ENCODE results near the gene SYNE1.
"Not testable (repeated sequence)": the region's sequence is repeated elsewhere in the genome, so short reads cannot be mapped to it uniquely, and the experiment has no call there.

SYNE1 gene

DNA sequence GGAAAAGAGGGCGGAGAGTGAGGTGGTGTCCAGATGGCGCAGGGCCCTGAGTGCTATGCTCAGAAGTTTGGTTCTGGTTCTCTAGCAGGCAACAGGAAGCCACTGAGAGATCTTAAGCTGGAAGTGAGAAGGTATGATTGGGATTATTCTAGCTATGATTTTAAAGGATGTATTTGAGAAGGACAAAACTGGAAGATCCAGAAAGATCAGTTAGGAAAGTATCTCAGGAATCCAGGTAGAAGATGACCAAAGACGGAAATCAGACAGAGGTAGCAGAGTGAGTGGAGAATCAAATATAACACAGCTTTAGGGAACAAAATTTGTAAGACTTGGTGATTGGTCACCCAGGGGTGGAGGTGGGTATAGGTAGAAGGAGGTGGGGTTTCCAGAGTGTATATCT, 5.8 kb downstream of the SYNE1 start:
- Histone ChIP-seq H3K27me3 (ENCODE audit: insufficient read depth, poor library complexity, severe bottlenecking) (peaks cover 11% of the 10 kb centered on the region), H3K4me3 (replicated peaks; ENCODE audit: insufficient read depth, low read length) (no peak overlapping the region), H3K27ac (replicated peaks) (no peak overlapping the region)
- DNase-seq (ENCODE audit: low read depth in 1 of 2, low spot score in 1 of 2) = no peak
- TF ChIP-seq, protein P1, sequence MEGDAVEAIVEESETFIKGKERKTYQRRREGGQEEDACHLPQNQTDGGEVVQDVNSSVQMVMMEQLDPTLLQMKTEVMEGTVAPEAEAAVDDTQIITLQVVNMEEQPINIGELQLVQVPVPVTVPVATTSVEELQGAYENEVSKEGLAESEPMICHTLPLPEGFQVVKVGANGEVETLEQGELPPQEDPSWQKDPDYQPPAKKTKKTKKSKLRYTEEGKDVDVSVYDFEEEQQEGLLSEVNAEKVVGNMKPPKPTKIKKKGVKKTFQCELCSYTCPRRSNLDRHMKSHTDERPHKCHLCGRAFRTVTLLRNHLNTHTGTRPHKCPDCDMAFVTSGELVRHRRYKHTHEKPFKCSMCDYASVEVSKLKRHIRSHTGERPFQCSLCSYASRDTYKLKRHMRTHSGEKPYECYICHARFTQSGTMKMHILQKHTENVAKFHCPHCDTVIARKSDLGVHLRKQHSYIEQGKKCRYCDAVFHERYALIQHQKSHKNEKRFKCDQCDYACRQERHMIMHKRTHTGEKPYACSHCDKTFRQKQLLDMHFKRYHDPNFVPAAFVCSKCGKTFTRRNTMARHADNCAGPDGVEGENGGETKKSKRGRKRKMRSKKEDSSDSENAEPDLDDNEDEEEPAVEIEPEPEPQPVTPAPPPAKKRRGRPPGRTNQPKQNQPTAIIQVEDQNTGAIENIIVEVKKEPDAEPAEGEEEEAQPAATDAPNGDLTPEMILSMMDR (IDR thresholded peaks at IDR 0.05; ENCODE audit: insufficient read depth, low read length) = no peak
- TF ChIP-seq GABPA (IDR thresholded peaks at IDR 0.05; ENCODE audit: low read depth) (no peak), POLR2AphosphoS5 (IDR thresholded peaks at IDR 0.05; ENCODE audit: low read depth) (no peak), SPI1 (IDR thresholded peaks at IDR 0.05; ENCODE audit: borderline replicate concordance, low read depth) (no peak)
- TF ChIP-seq, protein P2, sequence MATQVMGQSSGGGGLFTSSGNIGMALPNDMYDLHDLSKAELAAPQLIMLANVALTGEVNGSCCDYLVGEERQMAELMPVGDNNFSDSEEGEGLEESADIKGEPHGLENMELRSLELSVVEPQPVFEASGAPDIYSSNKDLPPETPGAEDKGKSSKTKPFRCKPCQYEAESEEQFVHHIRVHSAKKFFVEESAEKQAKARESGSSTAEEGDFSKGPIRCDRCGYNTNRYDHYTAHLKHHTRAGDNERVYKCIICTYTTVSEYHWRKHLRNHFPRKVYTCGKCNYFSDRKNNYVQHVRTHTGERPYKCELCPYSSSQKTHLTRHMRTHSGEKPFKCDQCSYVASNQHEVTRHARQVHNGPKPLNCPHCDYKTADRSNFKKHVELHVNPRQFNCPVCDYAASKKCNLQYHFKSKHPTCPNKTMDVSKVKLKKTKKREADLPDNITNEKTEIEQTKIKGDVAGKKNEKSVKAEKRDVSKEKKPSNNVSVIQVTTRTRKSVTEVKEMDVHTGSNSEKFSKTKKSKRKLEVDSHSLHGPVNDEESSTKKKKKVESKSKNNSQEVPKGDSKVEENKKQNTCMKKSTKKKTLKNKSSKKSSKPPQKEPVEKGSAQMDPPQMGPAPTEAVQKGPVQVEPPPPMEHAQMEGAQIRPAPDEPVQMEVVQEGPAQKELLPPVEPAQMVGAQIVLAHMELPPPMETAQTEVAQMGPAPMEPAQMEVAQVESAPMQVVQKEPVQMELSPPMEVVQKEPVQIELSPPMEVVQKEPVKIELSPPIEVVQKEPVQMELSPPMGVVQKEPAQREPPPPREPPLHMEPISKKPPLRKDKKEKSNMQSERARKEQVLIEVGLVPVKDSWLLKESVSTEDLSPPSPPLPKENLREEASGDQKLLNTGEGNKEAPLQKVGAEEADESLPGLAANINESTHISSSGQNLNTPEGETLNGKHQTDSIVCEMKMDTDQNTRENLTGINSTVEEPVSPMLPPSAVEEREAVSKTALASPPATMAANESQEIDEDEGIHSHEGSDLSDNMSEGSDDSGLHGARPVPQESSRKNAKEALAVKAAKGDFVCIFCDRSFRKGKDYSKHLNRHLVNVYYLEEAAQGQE (IDR thresholded peaks at IDR 0.05; ENCODE audit: insufficient replicate concordance, low read depth) = no peak

DNA sequence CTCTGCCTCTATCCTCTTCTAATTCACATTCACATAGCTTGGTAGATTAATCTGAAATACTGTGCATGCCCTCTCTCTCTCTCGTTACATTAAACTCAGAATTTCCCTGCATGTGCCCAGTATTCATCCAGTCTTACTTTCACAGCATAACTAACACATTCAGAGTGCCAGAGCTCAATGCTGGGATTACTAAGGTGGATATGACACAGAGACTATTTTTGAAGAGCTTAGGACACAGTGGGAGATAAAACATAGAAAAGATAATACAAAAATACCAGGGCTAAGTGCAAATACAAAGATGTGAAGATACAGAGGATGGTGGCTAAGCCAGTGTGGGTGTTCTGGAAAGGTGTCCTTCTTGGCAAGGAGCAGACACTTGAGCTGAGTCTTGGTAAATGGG, 6.3 kb downstream of the SYNE1 start:
- Histone ChIP-seq H3K27me3 (ENCODE audit: insufficient read depth, poor library complexity, severe bottlenecking) (peaks cover 8% of the 10 kb centered on the region), H3K4me3 (replicated peaks; ENCODE audit: insufficient read depth, low read length) (no peak overlapping the region), H3K27ac (replicated peaks) (no peak overlapping the region)
- no peak for DNase-seq (ENCODE audit: low read depth in 1 of 2, low spot score in 1 of 2)
- TF ChIP-seq POLR2AphosphoS5 (IDR thresholded peaks at IDR 0.05; ENCODE audit: low read depth) = no peak
- TF ChIP-seq, protein P1 (IDR thresholded peaks at IDR 0.05; ENCODE audit: insufficient read depth, low read length) = no peak
- TF ChIP-seq, protein P2 (IDR thresholded peaks at IDR 0.05; ENCODE audit: insufficient replicate concordance, low read depth) = no peak
- no peak for TF ChIP-seq GABPA (IDR thresholded peaks at IDR 0.05; ENCODE audit: low read depth)
- no peak for TF ChIP-seq SPI1 (IDR thresholded peaks at IDR 0.05; ENCODE audit: borderline replicate concordance, low read depth)

DNA sequence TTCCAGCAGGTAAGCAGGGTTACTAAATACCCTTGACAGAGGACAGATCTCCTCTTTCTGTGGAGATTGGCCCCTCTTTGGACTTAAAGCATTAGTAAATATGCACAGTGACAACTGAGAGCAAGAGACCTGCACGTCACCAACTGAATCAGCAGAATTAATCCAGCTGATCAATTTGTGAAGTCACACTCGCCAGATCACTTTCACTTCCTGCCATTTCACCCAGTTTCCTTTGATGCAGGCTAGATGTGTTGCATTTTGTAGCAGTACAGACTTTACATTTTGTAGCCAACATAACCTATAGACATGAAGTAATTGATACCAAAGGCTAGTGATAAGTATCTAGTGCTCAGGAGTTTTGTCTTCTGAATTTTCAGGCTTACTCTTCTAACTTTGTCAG, 11.9 kb downstream of the SYNE1 start:
- Histone ChIP-seq H3K4me3 (replicated peaks; ENCODE audit: insufficient read depth, low read length) (no peak overlapping the region), H3K27me3 (ENCODE audit: insufficient read depth, poor library complexity, severe bottlenecking) (no peaks in the 10 kb centered on the region), H3K27ac (replicated peaks) (no peak overlapping the region)
- no peak for DNase-seq (ENCODE audit: low read depth in 1 of 2, low spot score in 1 of 2)
- TF ChIP-seq POLR2AphosphoS5 (IDR thresholded peaks at IDR 0.05; ENCODE audit: low read depth) (no peak), SPI1 (IDR thresholded peaks at IDR 0.05; ENCODE audit: borderline replicate concordance, low read depth) (no peak), GABPA (IDR thresholded peaks at IDR 0.05; ENCODE audit: low read depth) (no peak)
- TF ChIP-seq, protein P1 (IDR thresholded peaks at IDR 0.05; ENCODE audit: insufficient read depth, low read length) = no peak
- TF ChIP-seq, protein P2 (IDR thresholded peaks at IDR 0.05; ENCODE audit: insufficient replicate concordance, low read depth) = no peak

DNA sequence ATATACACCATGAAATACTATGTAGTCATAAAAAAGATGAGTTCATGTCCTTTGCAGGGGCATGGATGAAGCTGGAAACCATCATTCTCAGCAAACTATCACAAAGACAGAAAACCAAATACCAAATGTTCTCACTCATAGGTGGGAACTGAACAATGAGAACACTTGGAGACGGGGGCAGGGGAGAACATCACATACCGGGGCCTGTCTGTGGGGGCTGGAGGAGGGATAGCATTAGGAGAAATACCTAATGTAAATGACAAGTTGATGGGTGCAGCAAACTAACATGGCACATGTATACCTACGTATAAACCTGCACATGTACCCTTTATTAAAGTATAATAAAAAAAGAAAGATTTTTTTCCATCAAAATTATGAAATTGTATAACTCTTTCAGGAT, 22.4 kb downstream of the SYNE1 start:
- not testable (repeated sequence) for H3K27me3 ChIP-seq (ENCODE audit: insufficient read depth, poor library complexity, severe bottlenecking); DNase-seq (ENCODE audit: low read depth in 1 of 2, low spot score in 1 of 2); H3K4me3 ChIP-seq (replicated peaks; ENCODE audit: insufficient read depth, low read length); H3K27ac ChIP-seq (replicated peaks)

Measured in HL-60 (cell line).